ENCODE results near the gene RASSF6.

The RASSF6 gene

GRCh38 chr4:73525611-73526010, 94.6 kb downstream of the RASSF6 start:
- TF ChIP-seq CTCF (IDR thresholded peaks at IDR 0.05), result no peak

- TF ChIP-seq CTCF (IDR thresholded peaks at IDR 0.05), result no peak
Observed at GRCh38 chr4:73523126-73523525, 97.1 kb downstream of the RASSF6 start.
